Measurements from ENCODE around the gene SCYL1.

- TF ChIP-seq CTCF (IDR thresholded peaks at IDR 0.05) (no peak), POLR2A (IDR thresholded peaks at IDR 0.05) (no peak)
Measured at GRCh38 chr11:65578667-65579066, 53.8 kb downstream of the SCYL1 start.
